H1 (cell line): ENCODE data around the gene CNBD2. TPM values are rescaled to one million over a fixed set of nuclear protein-coding genes. Genes with fewer than 3 reads are reported as not detected.

Experiments
- CHD7 ChIP-seq: fragments of 300-600 bp; sonication (generic); IDR thresholded peaks from 2 replicates; pipeline ENCODE4 v1.7.1; 2012; ENCODE audit warnings: low read length, moderate library complexity, mild to moderate bottlenecking, inconsistent platforms; ENCODE audit not compliant: insufficient replicate concordance
- CREB1 ChIP-seq: IDR thresholded peaks from 2 replicates; pipeline ENCODE4 v1.6.1; 2012; ENCODE audit warnings: inconsistent platforms
- RFX5 ChIP-seq: IDR thresholded peaks from 2 replicates; pipeline ENCODE4 v1.6.1; 2011; ENCODE audit warnings: low read depth, low read length, improper control_type of control experiment, borderline replicate concordance
- polyA plus RNA-seq, 7 experiments: library from polyadenylated mRNA; depleted of rRNA in 3 of 7; stranded (reverse) in 5 of 7; unstranded in 2 of 7; fragments of >200 nt in 5 of 7; fragments of 200-250 nt in 2 of 7; gene quantifications; 1 replicate in 5 of 7; 2 replicates in 1 of 7; 4 replicates in 1 of 7; pipeline versions ENCODE4 v1.2.1 to v1.2.3, GENCODE V29; 2011 to 2013; ENCODE audit warnings: missing spikeins in 2 of 7, mixed read lengths in 2 of 7
- total RNA-seq: library from RNA; stranded (reverse); fragmentation: NEBNext Ultra II Directional; extraction: Animal tissue kit (Norgen Biotek cat#: 25700); gene quantifications from 2 replicates; pipeline ENCODE4 v1.2.1, GENCODE V29; 2021

CNBD2 gene
- total and polyA plus RNA-seq, 2 of the 8 experiments (the other 6 are each of a cell fraction or from before 2014, with no cell fraction given): 2.6 to 4.5 TPM

GRCh38 chr20:35974256-35974655, 5.9 kb downstream of the CNBD2 start (continued):
- TF ChIP-seq CHD7 (no peak), CREB1 (no peak), RFX5 (peak; percentile 71)
- TF ChIP-seq, all 59 proteins: peak for 1
